COLO829 (cell line): ENCODE data around the gene OR11A1.

Experiments
- DNase-seq: peaks from one replicate; pipeline ENCODE4 v3.0.0; 2012; ENCODE audit warnings: low spot score

The OR11A1 gene, protein sequence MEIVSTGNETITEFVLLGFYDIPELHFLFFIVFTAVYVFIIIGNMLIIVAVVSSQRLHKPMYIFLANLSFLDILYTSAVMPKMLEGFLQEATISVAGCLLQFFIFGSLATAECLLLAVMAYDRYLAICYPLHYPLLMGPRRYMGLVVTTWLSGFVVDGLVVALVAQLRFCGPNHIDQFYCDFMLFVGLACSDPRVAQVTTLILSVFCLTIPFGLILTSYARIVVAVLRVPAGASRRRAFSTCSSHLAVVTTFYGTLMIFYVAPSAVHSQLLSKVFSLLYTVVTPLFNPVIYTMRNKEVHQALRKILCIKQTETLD

DNA sequence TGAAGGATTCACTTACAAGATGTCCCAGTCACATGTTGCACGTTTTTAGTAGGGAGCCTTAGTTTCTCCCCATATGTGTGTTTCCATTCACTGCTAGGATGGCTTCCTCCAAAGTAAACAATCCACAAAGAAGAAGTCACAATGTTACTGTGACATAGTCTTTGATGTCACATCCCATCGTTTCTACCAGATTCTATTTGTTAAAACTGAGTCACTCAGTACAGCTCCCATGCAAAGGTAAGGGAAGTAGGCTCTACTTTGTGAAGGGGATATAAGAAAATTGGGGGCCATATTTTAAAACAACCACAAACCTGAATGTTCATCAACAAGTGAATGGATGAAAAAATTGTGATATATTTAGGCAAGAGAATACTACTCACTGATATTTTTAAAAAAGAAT, at the start of gene OR11A1, which contains the start of gene OR2H1:
TSS of gene OR11A1 (minus strand) at position 101 of the 400 bp plus-strand sequence. CDS start 29,430 bp downstream, outside the sequence.
TSS of gene OR2H1 (plus strand) at position 185 of the 400 bp plus-strand sequence. CDS start 4,615 bp downstream, outside the sequence.
- no peak for DNase-seq

DNA sequence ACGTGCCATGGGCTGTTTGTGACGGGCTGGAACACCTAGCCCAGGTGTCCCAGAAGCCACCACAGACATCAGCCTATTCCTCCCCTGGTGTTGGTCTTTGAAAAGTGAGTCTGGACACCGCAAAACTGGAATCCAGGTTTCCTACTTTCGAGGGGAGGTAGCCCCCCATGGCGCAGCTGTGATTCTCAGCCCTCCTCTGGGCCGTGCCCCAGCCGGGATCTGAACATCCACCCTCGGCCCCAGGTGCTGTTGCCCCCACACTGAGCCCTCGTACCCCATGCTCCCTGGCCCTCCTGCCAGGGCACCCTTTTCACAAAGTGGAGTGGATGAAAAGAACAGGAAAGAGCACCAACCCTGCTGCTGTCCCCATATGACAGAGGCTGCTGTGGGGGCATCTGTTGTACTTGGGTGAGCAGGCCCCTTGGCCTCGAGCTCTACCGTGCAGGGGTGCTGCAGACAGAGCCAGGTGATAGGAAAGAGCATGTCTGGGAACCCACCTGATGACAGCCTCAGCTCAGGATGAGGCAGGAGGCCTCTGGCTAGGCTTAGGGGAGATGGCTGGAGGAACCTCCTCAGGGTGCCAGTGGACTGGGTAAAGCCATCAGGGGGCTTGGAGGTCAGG, 49.7 kb upstream of the OR11A1 start:
- DNase-seq: no peak

DNA sequence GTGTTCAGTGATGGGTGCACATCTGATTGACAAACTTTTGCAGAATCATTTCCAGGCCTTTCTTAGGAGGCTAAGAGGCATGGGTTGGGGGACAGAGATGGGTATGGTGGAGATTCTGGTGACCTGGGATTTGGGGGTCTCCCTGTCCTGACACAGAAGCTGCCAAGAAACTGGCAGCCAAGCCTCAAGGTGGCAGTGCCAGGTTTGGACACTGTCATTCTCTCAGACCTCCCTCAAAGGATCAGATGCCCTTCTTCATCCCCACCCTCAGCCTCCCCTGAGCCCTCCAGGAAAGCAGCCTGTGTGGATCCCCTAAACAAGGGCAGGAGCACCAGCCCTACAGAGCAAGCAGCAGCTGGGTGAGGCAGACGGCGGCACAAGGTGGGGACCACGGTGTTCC, 48.9 kb upstream of the OR11A1 start:
- no peak for DNase-seq

DNA sequence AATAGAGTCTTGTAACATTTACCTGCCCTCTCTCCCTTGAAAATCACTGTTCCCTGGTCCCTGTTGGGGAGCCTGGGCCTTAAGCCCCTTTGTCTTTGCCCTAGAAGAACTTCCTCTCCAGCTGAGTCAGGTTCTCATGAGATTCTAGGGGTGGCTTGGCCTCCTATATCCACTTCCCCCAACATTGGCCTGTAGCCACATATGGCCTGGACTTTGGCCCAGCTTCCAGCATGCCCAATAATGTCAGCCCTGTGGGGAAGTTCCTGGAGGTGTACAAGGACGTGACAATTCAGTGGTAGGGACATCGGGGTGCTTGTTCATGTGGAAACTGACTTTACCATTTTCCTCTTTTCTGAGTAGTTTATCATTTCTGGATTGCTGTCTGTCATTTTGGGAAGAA, 48.1 kb upstream of the OR11A1 start:
- no peak for DNase-seq

DNA sequence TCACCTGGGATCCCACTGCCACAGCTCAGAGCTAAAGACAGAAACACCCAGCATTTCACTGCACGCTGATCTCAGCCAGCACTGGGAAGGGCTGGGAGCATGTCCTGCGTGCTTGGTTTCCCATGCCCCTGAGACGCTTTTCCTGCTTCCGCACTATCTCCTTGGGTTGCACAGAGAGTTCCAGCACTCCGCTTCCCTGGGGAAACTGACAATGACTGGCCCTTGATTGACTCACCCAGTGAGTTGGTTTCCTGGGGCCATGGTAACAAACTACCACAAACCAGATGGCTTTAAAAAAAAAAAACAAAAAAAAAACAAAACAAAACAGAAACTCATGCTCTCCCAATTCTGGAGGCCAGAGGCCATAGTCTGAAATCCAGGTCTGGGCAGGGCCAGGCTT, 45.7 kb upstream of the OR11A1 start:
- DNase-seq: no peak

DNA sequence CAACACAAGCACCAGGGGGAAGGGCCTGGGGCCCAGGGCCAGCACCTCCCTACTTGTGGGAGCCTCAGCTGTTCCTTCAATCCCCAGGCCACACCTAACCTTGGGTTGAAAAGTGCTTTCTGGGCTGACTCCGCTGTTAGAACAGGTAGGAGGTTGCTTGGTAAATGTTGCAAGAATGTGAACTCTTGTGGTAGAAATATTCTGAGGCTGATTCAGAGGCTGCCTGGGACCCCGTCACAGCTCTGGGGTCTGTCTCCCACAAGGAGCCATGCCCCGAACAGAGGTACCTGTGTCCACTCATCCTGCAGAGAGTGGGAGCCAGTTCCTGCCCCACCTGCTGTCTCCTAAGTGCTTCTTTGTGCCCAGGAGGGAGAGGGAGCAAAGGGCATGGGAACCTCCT, 45.3 kb upstream of the OR11A1 start:
- DNase-seq: no peak

DNA sequence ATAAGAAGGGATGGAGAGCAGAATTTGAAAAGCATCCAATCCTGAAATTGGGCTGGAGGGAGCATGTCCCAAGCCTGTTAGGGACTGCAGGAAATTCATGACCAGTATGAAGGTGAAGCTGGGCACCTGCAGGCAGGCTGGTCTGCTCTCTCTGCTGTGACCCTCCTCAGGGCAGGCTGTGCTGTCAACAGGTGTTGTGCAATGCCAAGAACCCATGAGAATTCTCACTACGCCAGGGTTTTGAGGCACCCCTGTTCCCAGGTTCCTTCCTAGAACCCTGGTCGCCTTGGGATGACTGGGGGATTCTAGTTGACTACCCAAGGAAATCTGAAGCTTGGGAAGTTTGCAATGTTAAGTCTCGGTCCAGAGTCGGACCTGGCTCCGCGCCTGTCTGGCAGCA, 44.2 kb upstream of the OR11A1 start:
- DNase-seq: no peak

DNA sequence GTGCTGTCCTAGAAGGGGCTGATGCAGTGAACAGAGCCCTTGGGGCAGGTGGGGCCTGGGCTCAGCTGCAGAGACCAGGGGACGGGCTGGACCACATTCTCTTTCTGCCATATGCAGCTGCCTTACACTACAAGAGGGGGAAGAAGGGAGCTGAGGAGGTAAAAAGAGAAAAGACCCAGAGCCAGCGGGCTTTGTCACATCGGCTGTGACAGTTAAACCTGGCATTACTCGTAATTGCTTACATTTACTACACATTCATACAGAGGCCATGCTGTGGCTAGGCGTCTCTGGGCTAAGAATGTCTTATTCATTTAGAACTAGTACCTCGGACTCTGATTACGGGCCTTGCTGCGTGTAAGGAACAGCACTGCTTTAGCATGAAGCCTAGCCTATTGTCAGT, 43.7 kb upstream of the OR11A1 start:
- DNase-seq: no peak

DNA sequence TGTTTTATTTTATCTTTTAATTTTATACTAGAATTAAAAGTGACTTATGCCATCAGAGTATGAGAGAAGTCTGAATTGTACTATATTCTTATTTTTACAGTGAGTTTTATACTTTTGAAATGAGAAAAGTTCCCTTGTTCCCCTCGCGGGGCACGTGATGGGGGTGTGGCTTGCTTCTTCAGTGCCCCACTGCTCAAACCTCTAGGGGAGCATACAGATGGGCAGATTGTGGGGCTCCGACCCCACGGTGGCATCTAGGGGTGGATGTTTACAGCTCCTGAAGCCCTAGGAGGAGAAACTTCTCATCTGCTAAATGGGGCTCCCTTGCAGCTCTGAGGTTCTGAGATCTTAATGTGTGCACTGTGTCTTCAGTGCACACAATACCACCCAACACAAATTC, 42.8 kb upstream of the OR11A1 start:
- DNase-seq: no peak

DNA sequence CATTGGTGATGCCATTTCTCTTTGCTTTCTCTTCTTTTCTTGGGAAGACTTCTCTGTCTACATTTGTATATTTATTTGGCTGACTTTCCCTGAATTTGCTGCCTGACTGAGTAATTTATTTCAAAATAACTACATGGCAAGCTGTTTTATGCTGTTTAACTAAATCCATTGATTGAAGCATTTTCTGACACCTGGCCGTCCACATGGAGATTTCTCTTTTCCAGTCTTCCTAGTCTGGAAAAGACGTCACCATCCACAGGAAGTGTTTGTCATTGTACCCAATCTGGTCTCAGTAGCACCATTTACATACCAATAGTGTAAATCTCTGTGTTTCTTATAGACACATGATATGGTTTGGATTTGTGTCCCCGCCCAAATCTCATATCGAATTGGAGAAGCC, 40.1 kb upstream of the OR11A1 start:
- no peak for DNase-seq

DNA sequence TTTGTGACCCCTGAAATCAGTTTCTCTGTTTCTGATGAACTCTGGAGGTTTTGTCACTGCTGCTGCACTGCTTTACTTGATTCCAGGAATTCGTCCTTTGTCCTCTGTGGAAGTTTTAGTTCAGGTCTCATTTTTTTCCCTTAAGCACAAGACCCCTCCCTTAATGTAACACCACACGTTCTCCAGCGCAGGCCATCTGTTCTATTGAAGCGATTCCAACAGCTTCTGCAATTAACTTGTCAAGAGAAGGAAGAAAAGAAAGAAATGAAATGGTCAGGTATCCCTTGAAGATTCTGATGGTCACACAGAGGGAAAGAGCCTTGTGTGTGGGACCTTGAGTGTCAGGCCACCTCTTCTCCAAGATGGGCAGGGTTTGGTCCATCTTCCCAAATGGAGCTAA, 38.7 kb upstream of the OR11A1 start:
- DNase-seq: no peak

DNA sequence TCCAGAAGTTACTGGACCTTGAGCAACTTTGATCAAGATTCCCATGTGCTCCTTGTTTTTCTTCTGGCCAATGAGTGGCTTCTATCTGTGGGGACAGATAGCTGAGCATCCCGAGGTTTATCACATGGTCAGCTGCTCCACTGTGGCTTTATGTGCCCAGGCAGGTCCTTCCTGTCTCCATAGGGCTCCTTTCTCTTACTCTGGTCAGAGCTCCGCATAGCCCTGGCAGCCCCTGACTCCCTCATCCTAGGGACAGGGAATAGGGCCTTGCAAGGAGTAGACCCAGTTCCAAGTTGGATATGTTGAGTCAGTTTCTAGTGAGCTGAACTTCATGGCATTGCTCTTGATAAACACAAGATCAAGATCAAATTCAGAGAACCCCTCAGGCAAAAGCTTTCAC, 37.3 kb upstream of the OR11A1 start:
- no peak for DNase-seq

DNA sequence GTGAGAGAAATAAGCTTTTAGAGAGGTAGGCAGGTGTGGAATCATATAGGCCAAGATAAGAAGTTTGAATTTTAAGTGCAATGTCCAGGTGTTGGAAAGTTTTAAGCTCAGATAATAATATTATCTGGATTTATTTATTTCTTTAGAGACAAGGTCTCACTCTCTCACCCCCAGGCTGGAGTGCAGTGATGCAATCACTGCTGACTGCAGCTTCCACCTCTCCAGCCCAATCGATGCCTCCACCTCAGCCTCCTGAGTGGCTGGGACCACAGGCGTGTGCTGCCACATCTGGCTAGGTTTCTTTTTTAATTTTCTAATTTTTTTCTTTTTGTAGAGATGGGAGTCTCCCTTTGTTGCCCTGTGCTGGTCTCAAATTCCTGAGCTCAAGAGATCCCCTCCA, 36.4 kb upstream of the OR11A1 start:
- no peak for DNase-seq

DNA sequence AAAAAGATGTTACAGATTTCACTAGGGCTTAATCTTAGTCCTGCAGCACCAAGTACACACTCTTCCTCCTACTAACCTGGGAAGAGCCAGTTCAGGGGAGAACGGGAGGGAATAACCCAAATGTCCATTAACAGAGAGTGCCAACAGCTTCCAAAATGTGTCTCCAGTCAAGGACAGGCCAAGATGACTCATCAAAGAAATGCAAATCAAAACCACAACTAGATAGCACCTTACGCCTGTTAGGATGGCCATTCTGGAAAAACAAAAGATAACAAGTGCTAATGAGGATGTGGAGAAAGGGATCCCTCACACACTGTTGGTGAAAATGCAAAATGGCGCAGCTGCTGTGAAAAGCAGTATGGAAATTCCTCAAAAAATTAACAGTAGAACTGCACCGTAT, 34.7 kb upstream of the OR11A1 start:
- no peak for DNase-seq

DNA sequence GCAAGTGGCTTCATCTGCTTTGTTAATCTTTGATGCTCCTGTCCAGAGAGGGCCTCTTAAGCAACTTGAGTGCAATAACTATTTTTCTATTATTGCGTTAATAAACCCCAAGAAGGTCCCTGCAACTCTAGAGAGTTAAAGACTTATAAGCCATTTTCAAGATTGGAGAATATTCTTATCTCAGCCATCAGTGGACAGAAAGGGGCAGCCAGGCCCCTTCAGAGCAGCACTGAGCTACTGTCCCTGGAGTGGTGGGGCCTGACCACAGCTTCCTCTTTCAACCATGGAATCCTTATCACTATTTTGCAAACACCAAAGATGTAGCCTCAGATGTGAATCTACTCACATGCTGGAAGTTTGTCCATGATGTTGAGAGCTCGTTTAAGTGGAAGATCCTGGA, 33.7 kb upstream of the OR11A1 start:
- DNase-seq: no peak

DNA sequence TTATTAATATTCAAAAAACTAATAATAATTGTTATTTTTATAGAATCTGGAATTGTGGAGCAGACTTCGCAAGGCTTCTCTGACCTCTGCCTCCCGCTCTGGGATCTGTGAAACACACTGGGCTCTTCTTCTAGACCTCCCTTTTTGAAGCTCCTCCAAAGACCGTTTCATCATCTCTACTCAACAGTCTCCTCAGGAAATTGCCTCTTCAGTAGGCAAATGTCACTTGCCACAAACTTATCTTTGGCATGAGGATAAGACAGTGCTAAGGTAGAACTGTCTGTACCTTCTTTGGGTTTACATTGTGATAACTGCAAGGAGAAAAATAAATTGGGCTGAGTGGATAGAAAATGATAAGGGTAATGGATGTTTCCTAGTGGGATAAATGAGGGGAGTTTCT, 33.2 kb upstream of the OR11A1 start:
- DNase-seq: no peak

DNA sequence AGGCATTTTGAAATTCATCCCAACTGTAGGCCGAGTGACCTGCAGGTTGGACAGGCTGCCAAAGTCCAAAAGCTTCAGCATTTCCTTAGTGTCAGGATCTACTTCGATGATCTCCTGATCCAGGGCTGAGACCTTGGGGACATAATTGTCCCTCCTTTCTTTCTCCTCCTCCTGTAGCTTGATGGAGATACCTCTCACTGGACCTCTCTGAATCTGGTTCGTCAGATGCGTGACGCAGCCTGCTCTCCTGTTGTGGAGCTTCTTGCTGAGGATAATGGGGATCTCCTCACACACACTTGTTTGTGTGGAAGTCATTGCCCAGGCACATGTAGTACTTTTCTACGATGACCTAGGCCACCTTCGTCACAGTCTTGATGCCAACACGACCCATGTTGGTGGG, 32.4 kb upstream of the OR11A1 start:
- no peak for DNase-seq

DNA sequence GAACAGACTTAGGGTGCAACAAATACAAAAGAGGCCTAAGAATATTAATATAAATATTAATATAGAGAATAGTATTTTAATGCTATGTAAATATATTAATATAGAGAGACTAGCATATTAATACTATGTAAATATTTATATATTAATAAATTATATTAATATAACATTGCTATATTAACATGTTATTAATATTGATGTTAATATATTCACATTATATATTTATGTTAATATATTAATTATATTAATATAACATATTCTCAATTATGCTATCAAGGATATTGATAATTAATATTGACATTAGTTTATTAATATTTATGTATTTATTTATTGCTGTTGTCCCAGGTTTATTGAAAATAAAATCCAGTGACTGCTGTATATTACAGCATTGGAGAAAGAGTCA, 32.0 kb upstream of the OR11A1 start:
- DNase-seq: no peak

DNA sequence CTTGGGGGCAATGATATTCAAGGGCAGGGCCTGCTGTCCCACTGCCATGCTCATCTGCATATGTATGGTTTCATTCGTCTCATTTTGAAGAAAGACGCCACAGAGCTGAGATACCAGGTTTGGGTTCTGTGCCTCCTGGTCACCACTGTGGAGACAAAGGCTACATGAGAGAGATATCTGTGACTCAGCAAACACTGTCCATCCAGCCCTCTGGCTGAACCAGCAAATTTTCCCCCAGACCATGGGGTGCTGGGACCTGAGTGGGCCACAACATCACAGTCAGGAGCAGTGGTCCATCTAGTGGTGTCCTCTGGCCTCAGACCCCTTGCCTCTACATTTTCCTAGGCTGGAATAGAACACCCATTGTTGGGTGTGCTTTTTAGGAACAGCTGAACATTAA, 30.8 kb upstream of the OR11A1 start, which contains the start of gene MAS1L:
TSS of gene MAS1L (minus strand) at position 297 of the 400 bp plus-strand sequence. CDS start at position 243, 54 bp downstream.
- no peak for DNase-seq

DNA sequence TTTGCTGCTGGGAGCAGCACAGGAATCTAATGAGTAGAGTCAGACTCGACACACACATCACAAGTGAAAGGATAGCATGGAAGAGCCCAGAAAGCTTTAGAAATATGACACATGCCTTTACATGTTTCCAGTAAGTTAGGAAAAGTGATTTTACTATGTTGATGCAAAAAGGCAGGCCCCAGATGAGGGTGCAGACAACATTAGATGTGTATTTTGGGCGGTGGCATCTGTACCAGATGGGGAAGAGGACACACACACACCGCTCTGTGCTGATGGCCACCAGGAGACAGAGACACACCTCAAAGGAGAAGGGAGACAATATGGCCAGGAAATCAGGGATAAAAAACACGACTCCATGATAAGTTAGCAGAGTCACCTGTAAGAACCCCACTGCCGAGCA, 30.3 kb upstream of the OR11A1 start:
- DNase-seq: no peak

DNA sequence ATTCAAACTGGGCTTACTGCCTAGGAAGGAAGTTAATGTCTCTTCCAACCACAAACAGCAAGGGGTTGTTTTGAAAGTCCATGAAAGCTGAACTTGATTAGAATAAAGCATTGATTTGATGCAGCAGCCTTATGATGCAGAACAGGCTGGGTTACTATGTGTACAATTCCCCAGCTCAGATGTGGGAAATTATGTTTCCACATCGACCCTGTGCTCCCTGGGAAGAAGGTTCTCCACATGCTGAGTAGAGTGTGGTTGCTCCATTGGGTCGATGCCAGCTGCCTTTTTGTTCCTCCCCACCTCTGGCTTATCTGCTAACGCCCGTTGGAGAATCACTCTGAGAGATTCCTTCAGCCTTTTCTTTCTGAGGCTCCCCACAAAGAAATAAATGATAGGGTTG, 29.7 kb upstream of the OR11A1 start:
- DNase-seq: no peak

DNA sequence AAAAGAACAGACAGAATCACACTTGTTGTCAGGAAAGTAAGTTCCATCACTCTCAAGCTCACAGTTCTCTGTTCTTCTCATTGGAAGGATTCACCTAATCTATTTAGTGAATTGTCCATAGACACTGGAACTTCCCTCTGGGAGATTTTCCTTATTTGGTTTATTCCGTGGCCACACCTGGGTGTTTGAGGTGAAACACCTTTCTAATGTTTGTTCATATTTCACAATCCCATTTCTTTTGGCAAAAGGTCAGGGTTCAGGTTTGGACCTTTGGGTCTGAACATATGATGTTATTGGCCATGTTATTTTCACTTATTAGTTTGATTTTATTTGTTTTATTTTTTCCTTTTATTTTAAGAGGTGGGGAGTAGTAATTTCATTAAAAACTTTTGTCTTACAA, 26.9 kb upstream of the OR11A1 start:
- no peak for DNase-seq

DNA sequence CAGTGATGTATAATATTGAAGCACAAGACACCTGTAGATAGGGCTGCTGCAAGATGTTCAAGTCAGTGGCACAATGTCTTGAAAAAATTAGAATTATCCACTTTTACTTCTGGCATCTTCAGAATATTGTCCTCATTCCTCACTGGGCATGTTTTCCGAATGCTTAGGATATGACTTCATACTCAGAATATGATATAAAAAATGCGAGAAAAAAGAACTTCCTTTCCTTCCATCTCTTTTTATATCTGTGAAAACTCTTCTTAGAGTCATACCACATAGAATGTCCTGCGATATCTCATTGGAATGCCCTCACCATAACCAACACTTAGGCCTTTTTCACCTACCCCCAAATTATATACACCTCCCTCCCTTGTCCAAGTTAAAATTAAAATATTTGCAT, 26.3 kb upstream of the OR11A1 start:
- no peak for DNase-seq

DNA sequence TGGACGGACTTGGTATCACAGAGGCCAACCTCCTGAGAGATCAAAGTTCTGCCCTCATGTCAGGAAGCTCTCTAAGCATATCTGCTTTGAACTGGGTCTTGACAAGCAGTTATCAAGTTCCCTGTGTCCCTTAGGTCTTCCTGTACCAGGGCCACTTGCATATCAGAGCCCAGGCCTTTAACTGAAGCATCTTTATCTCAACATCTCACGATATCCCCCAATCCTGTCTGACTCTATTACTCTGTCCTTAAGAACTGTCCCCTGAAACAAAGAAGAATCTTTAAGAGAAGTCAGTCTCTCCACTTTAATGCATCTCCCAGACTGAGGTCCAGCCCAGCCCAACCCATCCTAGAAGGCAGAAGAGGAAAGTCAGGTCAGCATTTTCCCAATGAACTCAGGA, 22.7 kb upstream of the OR11A1 start:
- no peak for DNase-seq
